Endothelial cell of umbilical vein (primary cell): ENCODE measurements around the gene CDK12. TPM values are rescaled to one million over a fixed set of nuclear protein-coding genes. Genes with fewer than 3 reads are reported as not detected.

Source experiments
- BruUV-seq: library from RNA; stranded (reverse); fragments of 400-500 nt; replicated peaks from 2 replicates; lab custom pipeline; 2021; lab: Mats Ljungman, UMichigan
- CTCF ChIA-PET: fragments of 300-600, 350-600 bp; sonication (Branson Sonifier 250); formaldehyde crosslinking; loops from one replicate; lab custom pipeline; 2021; ENCODE audit warnings: antibody characterized with exemption, inconsistent platforms; lab: Charles Lee
- POLR2A ChIA-PET: fragments of 300-600, 350-600 bp; sonication (Branson Sonifier 250); formaldehyde crosslinking; loops from one replicate; lab custom pipeline; 2021; ENCODE audit warnings: antibody characterized with exemption, inconsistent platforms; lab: Charles Lee
- DNase-seq: peaks from one replicate; pipeline ENCODE4 v3.0.0-alpha.2; 2011; ENCODE audit warnings: low read depth, low spot score
- FAIRE-seq: peaks from 2 replicates; lab custom pipeline; 2011; peaks lifted over from hg19 to GRCh38; lab: Jason Lieb, UNC
- H2AFZ ChIP-seq: 2 replicates; pipeline ENCODE4 v1.6.0; 2012; ENCODE audit warnings: low read depth, low read length, control low read depth, inconsistent platforms
- H3K27ac ChIP-seq: 2 replicates; pipeline ENCODE4 v1.5.1; 2011; ENCODE audit warnings: low read depth, mild to moderate bottlenecking, control low read depth, low read length, moderate library complexity; ENCODE audit not compliant: insufficient read depth
- H3K27me3 ChIP-seq, 2 experiments: 2 replicates each; pipeline versions ENCODE4 v1.6.0 to v1.6.1; 2011; ENCODE audit warnings: low read length in 2 of 2, mixed read lengths in 1 of 2; ENCODE audit not compliant: control insufficient read depth in 2 of 2, insufficient read depth in 2 of 2
- H3K36me3 ChIP-seq, 2 experiments: 2 replicates in 1 of 2; 3 replicates in 1 of 2; pipeline ENCODE4 v1.5.1; 2011; ENCODE audit warnings: low read length in 2 of 2, mild to moderate bottlenecking in 1 of 2, moderate library complexity in 1 of 2; ENCODE audit not compliant: control insufficient read depth in 2 of 2, insufficient read depth in 2 of 2; ENCODE audit errors: extremely low read depth in 1 of 2
- H3K4me1 ChIP-seq: 3 replicates; pipeline ENCODE4 v1.5.1; 2011; ENCODE audit warnings: mild to moderate bottlenecking, low read length; ENCODE audit not compliant: control insufficient read depth, insufficient read depth; ENCODE audit errors: extremely low read depth
- H3K4me2 ChIP-seq: 2 replicates; pipeline ENCODE4 v1.6.1; 2011; ENCODE audit warnings: low read length, control low read depth, mixed read lengths; ENCODE audit not compliant: insufficient read depth
- H3K4me3 ChIP-seq, 3 experiments: fragments of 200-600 bp in 1 of 3; sonication (generic), shearing (Covaris generic) in 1 of 3; replicated peaks in 1 of 3; 2 replicates each; pipeline ENCODE4 v1.5.1; 2011 to 2016; ENCODE audit warnings: control low read depth in 3 of 3, low read length in 3 of 3, mild to moderate bottlenecking in 2 of 3, inconsistent platforms in 1 of 3, low read depth in 1 of 3, moderate library complexity in 1 of 3; ENCODE audit not compliant: insufficient read depth in 1 of 3
- H3K79me2 ChIP-seq: 2 replicates; pipeline ENCODE4 v1.6.0; 2012; ENCODE audit warnings: low read length, inconsistent platforms; ENCODE audit not compliant: control insufficient read depth, insufficient read depth
- H3K9ac ChIP-seq: replicated peaks from 2 replicates; pipeline ENCODE3; 2011; ENCODE audit warnings: low read length, control low read depth; ENCODE audit not compliant: insufficient read depth; ENCODE audit errors: extremely low read depth
- H3K9me1 ChIP-seq: replicated peaks from 3 replicates; pipeline ENCODE4 v1.6.0; 2011; ENCODE audit warnings: mild to moderate bottlenecking, low read length; ENCODE audit not compliant: control insufficient read depth, insufficient read depth; ENCODE audit errors: extremely low read depth
- H3K9me3 ChIP-seq: replicated peaks from 2 replicates; pipeline ENCODE4 v1.5.1; 2012; ENCODE audit warnings: low read length, inconsistent platforms; ENCODE audit not compliant: control insufficient read depth, insufficient read depth
- H4K20me1 ChIP-seq: replicated peaks from 2 replicates; pipeline ENCODE3; 2011; ENCODE audit warnings: mild to moderate bottlenecking, low read length; ENCODE audit not compliant: control insufficient read depth, insufficient read depth; ENCODE audit errors: extremely low read depth
- EZH2 ChIP-seq: IDR thresholded peaks from 2 replicates; pipeline ENCODE4 v1.6.1; 2012; ENCODE audit warnings: borderline replicate concordance, low read depth, mild to moderate bottlenecking, moderate library complexity, low read length, inconsistent platforms; ENCODE audit not compliant: severe bottlenecking
- FOS ChIP-seq: IDR thresholded peaks from 2 replicates; pipeline ENCODE4 v1.6.1; 2011; ENCODE audit warnings: mild to moderate bottlenecking, low read length, moderate library complexity, borderline replicate concordance; ENCODE audit not compliant: insufficient read depth
- GATA2 ChIP-seq: IDR thresholded peaks from 2 replicates; pipeline ENCODE4 v1.7.0; 2011; ENCODE audit warnings: low read depth, mild to moderate bottlenecking, moderate library complexity, mixed read lengths, low read length; ENCODE audit not compliant: insufficient read length, insufficient read depth
- JUN ChIP-seq: IDR thresholded peaks from 2 replicates; pipeline ENCODE4 v1.6.1; 2011; ENCODE audit warnings: borderline replicate concordance, low read depth; ENCODE audit not compliant: insufficient read length, insufficient read depth
- MYC ChIP-seq: IDR thresholded peaks from one replicate; pipeline ENCODE4 v1.6.1; 2011; ENCODE audit warnings: mild to moderate bottlenecking, low read depth, low read length
- POLR2A ChIP-seq: IDR thresholded peaks from 2 replicates; pipeline ENCODE4 v1.6.1; 2012; ENCODE audit warnings: low read depth, mild to moderate bottlenecking, control low read depth, low read length
- POLR2AphosphoS5 ChIP-seq: IDR thresholded peaks from 2 replicates; pipeline ENCODE4 v1.6.1; 2012; ENCODE audit warnings: low read depth, mild to moderate bottlenecking, control low read depth, low read length, moderate library complexity; ENCODE audit not compliant: insufficient read depth
- dilution Hi-C: fragments of 300-500 bp; cut with MboI; formaldehyde crosslinking; loops from one replicate; pipeline ENCODE4 v1.15.0; 2019; ENCODE audit warnings: low sequenced_read_pairs; ENCODE audit not compliant: extremely low pct_ligation_motif_present
- intact Hi-C: fragments of 100-400 bp; cut with micrococcal nuclease; formaldehyde crosslinking; loops from one replicate; pipeline ENCODE4 v1.10.0; 2022
- polyA plus RNA-seq, 4 experiments: library from polyadenylated mRNA; depleted of rRNA in 3 of 4; stranded (reverse) in 3 of 4; unstranded in 1 of 4; fragments of >200 nt; gene quantifications; 2 replicates each; pipeline versions ENCODE4 v1.2.1 to v1.2.3, GENCODE V29; 2011 to 2012; ENCODE audit warnings: missing spikeins in 1 of 4
- total RNA-seq: library from RNA; stranded (reverse); gene quantifications from 2 replicates; pipeline ENCODE4 v1.2.3, GENCODE V29; 2021
- TF ChIP-seq, protein P1 (sequence below), 2 donors: IDR thresholded peaks; 1 replicate in 1 of 2; 2 replicates in 1 of 2; pipeline ENCODE4 v1.5.1; 2011; ENCODE audit warnings: low read length in 2 of 2, mild to moderate bottlenecking in 2 of 2, moderate library complexity in 2 of 2, control low read depth in 1 of 2, inconsistent platforms in 1 of 2, low read depth in 1 of 2; ENCODE audit not compliant: insufficient read depth in 1 of 2; ENCODE audit errors: extremely low read depth in 1 of 2
- TF ChIP-seq, protein P2 (sequence below): IDR thresholded peaks from 2 replicates; pipeline ENCODE4 v1.6.1; 2011; ENCODE audit not compliant: insufficient read depth, insufficient read length

CDK12 gene
- total and polyA plus RNA-seq, 2 donors (not counting 3 experiments of a cell fraction or from before 2014, with no cell fraction given) = 14.2 to 55.4 TPM

DNA sequence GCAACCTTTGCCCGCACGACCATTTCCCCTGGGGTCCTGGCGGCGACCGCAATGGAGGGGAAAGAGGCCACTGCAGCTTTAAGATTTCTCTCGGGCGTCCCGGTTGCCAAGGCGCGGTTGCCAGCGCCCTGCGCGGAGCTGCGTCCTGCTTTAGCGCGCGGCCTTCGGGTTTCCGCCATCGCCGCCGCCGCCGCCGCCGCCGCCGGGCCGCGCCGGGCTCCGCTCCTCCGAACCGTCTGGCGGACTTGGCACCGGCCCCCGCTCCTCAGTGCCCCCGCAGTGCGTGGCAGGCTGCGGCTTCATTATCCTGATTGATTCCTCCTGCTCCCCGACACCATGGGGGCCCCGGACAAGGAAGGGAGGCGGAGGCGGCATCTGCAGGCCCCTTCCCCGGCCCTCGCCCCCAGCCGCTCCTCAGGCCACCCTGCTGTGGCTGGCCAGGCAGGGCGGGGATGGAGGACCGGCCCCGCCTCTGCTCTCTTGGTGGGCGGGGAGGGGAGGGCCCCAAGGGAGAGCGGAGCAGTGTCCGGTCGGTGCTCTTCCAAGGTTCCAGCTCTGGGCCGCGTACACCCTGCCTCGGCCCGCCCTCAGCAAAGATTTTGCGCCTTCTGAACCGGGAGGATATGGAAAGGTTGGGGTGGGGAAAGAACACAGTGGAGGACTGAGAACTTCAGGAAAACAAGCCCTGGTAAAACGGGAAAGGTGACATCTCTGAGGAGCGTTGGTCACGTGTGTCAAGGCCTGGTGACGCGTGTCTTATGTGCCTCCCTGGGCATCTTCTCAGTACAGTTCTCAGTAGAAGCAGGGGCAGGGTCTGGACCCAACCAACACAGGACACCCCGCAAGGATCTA is 112.4 kb downstream of the CDK12 start:
- H3K9me3 ChIP-seq = no peaks in the 10 kb centered on the region
- TF ChIP-seq POLR2A = peak; percentile 59
- peak; percentile 67 for TF ChIP-seq POLR2AphosphoS5
- no peak for TF ChIP-seq JUN
- TF ChIP-seq GATA2 = no peak
- no peak for TF ChIP-seq MYC
- TF ChIP-seq FOS = no peak
- no peak for TF ChIP-seq EZH2
- TF ChIP-seq, protein P1, sequence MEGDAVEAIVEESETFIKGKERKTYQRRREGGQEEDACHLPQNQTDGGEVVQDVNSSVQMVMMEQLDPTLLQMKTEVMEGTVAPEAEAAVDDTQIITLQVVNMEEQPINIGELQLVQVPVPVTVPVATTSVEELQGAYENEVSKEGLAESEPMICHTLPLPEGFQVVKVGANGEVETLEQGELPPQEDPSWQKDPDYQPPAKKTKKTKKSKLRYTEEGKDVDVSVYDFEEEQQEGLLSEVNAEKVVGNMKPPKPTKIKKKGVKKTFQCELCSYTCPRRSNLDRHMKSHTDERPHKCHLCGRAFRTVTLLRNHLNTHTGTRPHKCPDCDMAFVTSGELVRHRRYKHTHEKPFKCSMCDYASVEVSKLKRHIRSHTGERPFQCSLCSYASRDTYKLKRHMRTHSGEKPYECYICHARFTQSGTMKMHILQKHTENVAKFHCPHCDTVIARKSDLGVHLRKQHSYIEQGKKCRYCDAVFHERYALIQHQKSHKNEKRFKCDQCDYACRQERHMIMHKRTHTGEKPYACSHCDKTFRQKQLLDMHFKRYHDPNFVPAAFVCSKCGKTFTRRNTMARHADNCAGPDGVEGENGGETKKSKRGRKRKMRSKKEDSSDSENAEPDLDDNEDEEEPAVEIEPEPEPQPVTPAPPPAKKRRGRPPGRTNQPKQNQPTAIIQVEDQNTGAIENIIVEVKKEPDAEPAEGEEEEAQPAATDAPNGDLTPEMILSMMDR (IDR thresholded peaks at IDR 0.05; ENCODE audit: extremely low read depth in 1 of 2, insufficient read depth in 1 of 2, low read depth in 1 of 2, low read length in 2 of 2) = no peak
- TF ChIP-seq, protein P2, sequence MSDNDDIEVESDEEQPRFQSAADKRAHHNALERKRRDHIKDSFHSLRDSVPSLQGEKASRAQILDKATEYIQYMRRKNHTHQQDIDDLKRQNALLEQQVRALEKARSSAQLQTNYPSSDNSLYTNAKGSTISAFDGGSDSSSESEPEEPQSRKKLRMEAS = no peak
- dilution Hi-C loops (no loop called here), intact Hi-C loops (loop anchor here (2.0 kb wide), 2 partner anchors 25 to 49 kb away; no protein-coding TSS in a partner anchor)
- no peaks in the 10 kb centered on the region for H3K79me2 ChIP-seq
- H3K4me2 ChIP-seq = peak overlapping the region; percentile 79
- peaks cover 0 to 2% of the 10 kb centered on the region in 2 experiments for H3K27me3 ChIP-seq
- DNase-seq (peak; percentile 77), FAIRE-seq (peak; percentile 91)
- H3K4me1 ChIP-seq = peaks cover 5% of the 10 kb centered on the region
- peak overlapping the region; percentile 71 for H2AFZ ChIP-seq
- no peak overlapping the region for H3K27ac ChIP-seq
- ChIA-PET CTCF (interaction anchor here (0.7 to 2.2 kb wide), 8 partner anchors 13 to 98 kb away, joined by 3 to 13 read pairs (median 3); no protein-coding TSS in a partner anchor), POLR2A (no interaction called here)
- H4K20me1 ChIP-seq = no peaks in the 10 kb centered on the region
- no peaks in the 10 kb centered on the region for H3K9me1 ChIP-seq
- H3K9ac ChIP-seq = peak overlapping the region; percentile 35
- peak overlapping the region; percentile 9 to 67 (median 35) for H3K4me3 ChIP-seq
- BruUV-seq = no TSS peak
- H3K36me3 ChIP-seq = peaks cover 0 to 11% of the 10 kb centered on the region in 2 experiments
